ENCODE results near the gene VWF. TPM values are rescaled to one million over a fixed set of nuclear protein-coding genes. Genes with fewer than 3 reads are reported as not detected.

Gene VWF
- total and polyA plus RNA-seq, 9 donors, result 37.9 to 278 (median 107) TPM

DNA sequence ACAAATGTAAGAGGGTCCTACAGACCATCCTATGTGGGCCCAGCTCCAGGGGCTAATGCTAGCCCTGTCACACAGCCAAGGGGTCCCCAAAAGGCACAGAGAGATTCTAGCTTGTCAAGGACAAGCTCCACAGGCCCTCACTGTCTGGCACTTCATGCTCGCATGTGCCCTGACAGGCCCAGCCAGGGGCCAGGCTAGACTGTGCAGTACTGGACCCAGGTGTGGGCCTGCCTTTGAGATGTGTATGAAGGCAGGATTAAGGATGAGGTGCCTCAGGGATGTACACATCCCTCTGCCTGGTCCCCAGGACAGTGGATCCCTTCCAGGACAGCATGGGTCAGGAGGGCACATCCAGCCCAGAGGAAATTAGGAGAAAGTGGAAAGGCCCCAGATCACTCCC is 57.8 kb downstream of the VWF start:
- Histone ChIP-seq H3K27ac (no peak overlapping the region), H3K4me1 (ENCODE audit: insufficient read depth) (no peaks in the 10 kb centered on the region), H3K9me3 (no peaks in the 10 kb centered on the region), H3K36me3 (no peaks in the 10 kb centered on the region), H3K27me3 (no peaks in the 10 kb centered on the region), H3K4me3 (no peak overlapping the region)
- TF ChIP-seq, protein P1, sequence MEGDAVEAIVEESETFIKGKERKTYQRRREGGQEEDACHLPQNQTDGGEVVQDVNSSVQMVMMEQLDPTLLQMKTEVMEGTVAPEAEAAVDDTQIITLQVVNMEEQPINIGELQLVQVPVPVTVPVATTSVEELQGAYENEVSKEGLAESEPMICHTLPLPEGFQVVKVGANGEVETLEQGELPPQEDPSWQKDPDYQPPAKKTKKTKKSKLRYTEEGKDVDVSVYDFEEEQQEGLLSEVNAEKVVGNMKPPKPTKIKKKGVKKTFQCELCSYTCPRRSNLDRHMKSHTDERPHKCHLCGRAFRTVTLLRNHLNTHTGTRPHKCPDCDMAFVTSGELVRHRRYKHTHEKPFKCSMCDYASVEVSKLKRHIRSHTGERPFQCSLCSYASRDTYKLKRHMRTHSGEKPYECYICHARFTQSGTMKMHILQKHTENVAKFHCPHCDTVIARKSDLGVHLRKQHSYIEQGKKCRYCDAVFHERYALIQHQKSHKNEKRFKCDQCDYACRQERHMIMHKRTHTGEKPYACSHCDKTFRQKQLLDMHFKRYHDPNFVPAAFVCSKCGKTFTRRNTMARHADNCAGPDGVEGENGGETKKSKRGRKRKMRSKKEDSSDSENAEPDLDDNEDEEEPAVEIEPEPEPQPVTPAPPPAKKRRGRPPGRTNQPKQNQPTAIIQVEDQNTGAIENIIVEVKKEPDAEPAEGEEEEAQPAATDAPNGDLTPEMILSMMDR (IDR thresholded peaks at IDR 0.05), result no peak
- TF ChIP-seq EP300 (IDR thresholded peaks at IDR 0.05) (no peak), POLR2A (IDR thresholded peaks at IDR 0.05) (no peak)
- intact Hi-C loops (cut with DNase I), result loop anchor here in 2 of 4 donors (5.0 to 10.0 kb wide), 3 partner anchors 128 to 221 kb away; no protein-coding TSS in a partner anchor
- DNase-seq, result no peak
- WGBS, 3 donors, result 94 to 100% (median 97%) methylated on average over 1 of the region's 1 CpG

DNA sequence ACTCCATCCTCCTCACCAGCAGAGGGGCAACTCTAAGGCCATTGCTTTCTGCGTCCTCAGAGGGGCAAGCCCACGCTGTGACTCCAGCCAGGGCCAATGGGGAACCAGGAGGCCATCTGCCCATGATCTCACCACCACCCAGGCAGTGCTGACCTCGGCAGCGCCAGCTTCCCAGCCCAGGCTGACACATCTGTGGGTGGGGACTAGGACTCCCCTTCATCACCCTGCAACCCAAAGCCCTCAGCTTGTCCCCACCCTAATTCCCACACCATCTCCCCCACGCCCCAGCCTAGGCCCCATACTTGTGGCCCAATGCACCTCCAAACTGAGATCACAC is 58.6 kb downstream of the VWF start:
- H3K36me3 ChIP-seq, result no peaks in the 10 kb centered on the region
- no peak overlapping the region for H3K27ac ChIP-seq
- DNase-seq, result no peak
- TF ChIP-seq, protein P1 (IDR thresholded peaks at IDR 0.05), result no peak
- TF ChIP-seq POLR2A (IDR thresholded peaks at IDR 0.05) (no peak), EP300 (IDR thresholded peaks at IDR 0.05) (no peak)
- intact Hi-C loops (cut with DNase I), result loop anchor here in 2 of 4 donors (5.0 to 10.0 kb wide), 3 partner anchors 129 to 221 kb away; no protein-coding TSS in a partner anchor
- no peaks in the 10 kb centered on the region for H3K27me3 ChIP-seq
- H3K4me1 ChIP-seq (ENCODE audit: insufficient read depth), result no peaks in the 10 kb centered on the region
- H3K4me3 ChIP-seq, result no peak overlapping the region
- 85 to 90% (median 86%) methylated on average over 5 of the region's 5 CpGs for WGBS, 3 donors
- H3K9me3 ChIP-seq, result no peaks in the 10 kb centered on the region

DNA sequence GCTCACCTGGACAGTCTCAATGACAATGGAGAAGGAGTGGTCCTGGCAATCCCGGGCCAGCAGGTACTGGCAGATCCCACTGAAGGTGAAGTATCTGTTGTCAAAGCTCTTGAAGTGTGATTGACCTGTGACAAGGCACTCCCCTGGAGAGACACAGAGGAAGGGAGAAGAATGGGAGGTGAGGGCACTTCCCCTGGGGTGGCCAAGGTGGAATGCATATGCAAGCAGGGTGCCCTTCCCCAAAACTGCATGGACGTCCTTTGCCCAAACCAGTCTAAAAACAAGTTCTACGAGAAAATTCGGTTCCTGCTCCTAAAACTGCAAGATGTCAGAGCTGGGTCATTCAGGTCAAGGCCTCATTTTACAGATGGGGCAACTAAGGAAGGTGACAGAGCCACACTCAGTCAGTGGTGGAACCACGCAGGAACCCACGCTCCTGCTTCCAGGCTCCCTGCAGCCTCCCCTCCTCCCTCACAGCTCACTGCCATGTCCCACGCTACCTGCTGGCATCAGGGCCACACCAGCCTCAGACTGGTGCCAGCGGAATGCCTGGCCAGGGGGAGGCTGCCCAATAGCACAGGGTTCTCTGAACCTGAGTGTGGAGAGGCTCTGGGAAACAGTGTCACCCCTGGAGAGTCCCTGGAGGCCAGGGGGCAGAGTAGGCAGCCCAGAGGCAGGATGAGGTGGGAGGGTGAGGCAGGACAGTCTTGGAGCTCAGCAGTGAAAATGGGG is 59.2 kb downstream of the VWF start:
- Histone ChIP-seq H3K27me3 (no peaks in the 10 kb centered on the region), H3K9me3 (no peaks in the 10 kb centered on the region), H3K4me3 (no peak overlapping the region), H3K36me3 (no peaks in the 10 kb centered on the region), H3K4me1 (ENCODE audit: insufficient read depth) (no peaks in the 10 kb centered on the region), H3K27ac (no peak overlapping the region)
- intact Hi-C loops (cut with DNase I), result loop anchor here in 2 of 4 donors (5.0 to 10.0 kb wide), 3 partner anchors 130 to 222 kb away; no protein-coding TSS in a partner anchor
- DNase-seq, result no peak
- TF ChIP-seq POLR2A (IDR thresholded peaks at IDR 0.05), result no peak
- TF ChIP-seq, protein P1 (IDR thresholded peaks at IDR 0.05), result no peak
- TF ChIP-seq EP300 (IDR thresholded peaks at IDR 0.05), result no peak
- 82 to 88% (median 83%) methylated on average over 8 of the region's 8 CpGs for WGBS, 3 donors

DNA sequence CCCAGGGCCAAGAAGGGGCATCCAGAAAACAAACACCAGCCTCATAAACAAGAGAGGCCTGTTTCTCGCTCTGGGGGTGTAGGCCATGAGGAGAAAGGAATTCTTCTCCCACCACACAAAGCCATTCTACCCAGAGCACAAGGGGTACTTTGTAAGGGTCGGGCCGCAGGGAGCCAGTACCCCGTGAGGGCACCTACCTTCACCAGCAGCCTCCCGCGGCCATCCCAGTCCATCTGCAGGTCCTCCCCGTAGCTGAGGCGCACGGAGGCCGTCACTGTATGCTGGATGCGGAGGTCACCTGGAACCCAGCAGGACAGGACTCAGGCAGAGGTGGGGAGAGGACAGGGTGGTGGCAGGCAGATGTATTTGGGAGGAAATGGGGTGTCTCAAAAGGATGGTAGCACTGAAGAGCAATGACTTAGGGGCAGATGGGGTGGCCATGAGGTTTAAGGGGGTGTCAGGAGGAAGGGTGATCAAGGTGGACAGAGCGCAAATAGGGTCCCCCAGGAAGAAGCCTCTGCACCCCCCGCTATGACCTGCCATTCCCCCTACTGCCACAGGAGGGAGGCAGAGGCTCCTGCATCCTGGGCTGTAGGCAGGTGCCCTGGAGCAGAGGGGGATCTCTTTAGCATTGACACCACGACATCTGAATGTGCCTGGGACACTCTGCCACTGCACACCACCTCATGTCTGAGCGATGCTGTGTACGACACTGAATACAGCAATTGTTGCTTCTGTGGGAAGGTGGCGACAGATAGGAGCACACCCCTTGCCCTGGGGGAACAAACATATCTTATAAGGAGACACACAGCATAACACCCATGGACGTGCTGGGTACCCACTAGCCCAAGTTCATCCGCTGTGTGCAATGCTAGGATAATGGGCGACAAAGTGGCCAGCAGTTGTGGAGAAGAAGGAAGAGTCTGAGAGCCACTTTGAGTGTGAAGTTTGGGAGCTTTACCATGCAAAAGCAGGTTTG is 61.4 kb downstream of the VWF start:
- WGBS, 3 donors, result 63 to 70% (median 64%) methylated on average over 20 of the region's 20 CpGs
- Histone ChIP-seq H3K27me3 (no peaks in the 10 kb centered on the region), H3K36me3 (no peaks in the 10 kb centered on the region), H3K9me3 (no peaks in the 10 kb centered on the region), H3K27ac (no peak overlapping the region), H3K4me1 (ENCODE audit: insufficient read depth) (no peaks in the 10 kb centered on the region), H3K4me3 (no peak overlapping the region)
- TF ChIP-seq EP300 (IDR thresholded peaks at IDR 0.05), result no peak
- TF ChIP-seq, protein P1 (IDR thresholded peaks at IDR 0.05), result peak; percentile 24 to 55 (median 52)
- no peak for TF ChIP-seq POLR2A (IDR thresholded peaks at IDR 0.05)
- intact Hi-C loops (cut with DNase I), result loop anchor here (5.0 to 10.0 kb wide), 3 partner anchors 132 to 222 kb away; no protein-coding TSS in a partner anchor
- DNase-seq, result peak in 3 of 5 donors; percentile 34 to 48 (median 35)
